NCI-H2196 treated with DMSO at 0.1 percent for 48 hours (cell line): ENCODE results near the gene SDF4.
A peak's percentile ranks its signal among the peaks of the same experiment; 100 is the strongest.
"Not testable (repeated sequence)": the region's sequence is repeated elsewhere in the genome, so short reads cannot be mapped to it uniquely, and the experiment has no call there.

ENCODE experiments used
- DNase-seq: peaks from one replicate; lab custom pipeline; 2025; ENCODE audit not compliant: unreplicated experiment; lab: John Stamatoyannopoulos, UW

Gene SDF4

DNA sequence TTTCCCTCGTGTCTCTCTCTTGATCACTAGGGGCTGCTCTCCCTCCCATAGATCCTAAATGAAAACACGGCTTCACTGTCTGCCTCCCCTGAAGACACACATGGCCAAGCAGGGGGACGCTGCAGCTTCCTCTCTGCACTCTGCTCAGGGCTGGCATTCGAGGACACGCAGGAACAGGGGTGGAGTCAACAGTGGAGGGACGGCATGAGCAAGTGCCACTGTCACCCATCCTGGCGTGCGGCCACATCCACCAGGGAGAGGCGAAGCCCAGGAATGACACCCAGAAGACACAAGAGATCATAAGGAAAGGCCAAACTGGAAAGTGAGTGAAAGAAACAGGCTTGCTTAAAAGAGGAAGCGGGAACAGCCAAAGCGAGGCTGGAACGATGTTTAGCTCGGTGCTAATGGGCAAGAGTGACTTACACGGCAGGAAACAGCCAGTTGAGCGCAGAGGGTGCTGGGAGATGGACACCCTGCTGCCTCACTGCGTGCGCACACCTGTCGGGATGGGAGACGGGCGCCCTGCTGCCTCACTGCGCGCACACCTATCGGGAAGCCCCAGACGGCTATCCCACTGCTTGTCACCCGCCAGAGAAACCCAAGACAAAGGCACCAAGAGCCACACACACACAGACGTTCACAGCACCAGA lies 28.3 kb upstream of the SDF4 start:
- no peak for DNase-seq

DNA sequence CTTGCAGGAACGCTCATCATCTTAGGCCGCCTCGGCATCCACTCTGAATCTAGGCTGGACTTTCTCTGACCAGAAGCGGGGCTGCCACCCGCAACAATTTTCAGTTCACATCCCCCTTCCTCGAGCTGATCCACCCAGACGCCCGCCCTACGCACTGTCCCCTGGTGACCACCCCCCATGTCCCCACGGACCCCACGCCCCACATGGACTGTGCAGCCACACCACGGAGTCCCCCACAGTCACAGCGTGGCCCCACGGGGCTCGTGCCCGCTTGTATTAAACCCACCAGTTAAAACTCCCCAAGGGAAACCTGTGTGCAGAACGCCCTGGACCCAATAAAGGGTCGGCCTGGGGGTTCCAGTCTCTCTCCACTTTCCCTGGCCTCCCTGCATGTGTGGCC lies 27.7 kb upstream of the SDF4 start:
- no peak for DNase-seq

DNA sequence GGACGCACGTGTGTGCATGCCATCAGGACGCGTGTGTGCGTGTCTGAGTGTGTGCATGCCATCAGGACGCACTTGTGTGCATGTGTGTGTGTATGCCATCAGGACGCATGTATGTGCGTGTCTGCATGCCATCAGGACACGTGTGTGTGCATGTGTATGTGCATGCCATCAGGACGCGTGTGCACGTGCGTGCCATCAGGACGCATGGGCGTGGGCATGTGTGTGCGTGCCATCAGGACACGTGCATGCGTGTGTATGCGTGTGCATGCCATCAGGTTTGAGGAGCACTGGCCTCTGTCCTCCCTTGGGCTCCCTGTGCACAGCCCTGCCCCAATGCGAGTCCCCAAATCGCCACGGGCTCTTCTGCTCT lies 27.3 kb upstream of the SDF4 start:
- DNase-seq = no peak

DNA sequence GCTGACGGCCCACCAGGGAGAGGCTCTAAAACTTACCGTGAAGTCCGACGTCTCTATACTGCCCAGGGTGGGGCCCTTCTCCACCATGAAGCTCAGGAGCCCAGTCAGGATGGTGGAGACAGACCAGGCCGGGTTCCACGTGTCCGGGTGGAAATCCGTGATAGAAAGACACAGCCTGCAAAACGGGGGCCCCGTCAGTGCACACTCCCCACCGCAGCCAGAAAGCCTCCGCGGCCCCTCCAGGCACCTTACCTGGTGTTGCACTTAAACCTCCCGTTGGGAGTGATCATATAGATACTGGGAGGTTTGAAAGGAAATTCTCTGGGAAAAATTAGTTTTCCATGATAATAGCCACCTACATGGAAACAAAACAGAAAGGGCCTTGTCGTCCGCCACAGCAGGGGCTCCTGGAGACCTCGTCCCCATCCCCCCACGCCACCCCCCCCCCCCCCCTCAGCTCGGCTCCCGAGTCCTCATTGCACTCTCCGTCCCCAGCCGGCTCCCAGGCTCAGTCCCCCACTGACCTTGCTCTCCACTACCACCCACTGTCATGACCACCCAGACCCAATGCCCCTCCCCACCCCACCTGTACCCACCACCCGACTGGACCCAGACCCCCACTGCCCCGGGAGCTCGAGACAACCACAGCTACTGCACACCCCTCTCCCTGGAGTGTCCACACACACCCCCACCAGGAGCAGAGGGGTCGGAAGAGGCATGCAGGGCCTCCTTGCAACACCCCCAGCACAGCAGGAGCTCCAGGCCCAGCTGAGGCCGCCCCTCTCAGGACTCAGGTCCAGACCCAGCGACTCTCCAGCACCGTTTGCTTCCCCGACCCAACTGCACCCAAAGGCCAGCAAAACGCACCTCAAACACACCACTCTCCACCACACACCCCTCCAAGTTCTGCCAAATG lies 25.4 kb upstream of the SDF4 start:
- no peak for DNase-seq

DNA sequence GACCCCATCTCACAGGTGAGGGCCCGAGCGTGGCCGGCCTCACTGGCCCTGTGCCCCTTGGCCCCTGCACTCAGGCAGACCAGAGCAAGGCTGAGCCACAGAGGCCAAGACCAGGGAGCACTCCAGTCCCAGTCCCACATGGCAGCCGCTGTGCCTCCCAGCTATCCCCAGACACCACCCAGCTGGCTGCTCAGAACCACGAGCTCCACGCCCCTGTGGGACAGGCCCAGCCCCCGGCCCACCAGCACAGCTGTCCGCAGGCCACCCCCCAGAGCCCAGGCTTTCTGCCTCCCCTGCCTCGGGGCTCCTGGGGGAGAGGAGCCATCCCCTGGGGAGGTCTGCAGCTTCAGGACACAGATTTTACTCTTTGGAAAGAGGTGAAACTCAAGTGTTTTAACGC lies 23.8 kb upstream of the SDF4 start:
- no peak for DNase-seq

DNA sequence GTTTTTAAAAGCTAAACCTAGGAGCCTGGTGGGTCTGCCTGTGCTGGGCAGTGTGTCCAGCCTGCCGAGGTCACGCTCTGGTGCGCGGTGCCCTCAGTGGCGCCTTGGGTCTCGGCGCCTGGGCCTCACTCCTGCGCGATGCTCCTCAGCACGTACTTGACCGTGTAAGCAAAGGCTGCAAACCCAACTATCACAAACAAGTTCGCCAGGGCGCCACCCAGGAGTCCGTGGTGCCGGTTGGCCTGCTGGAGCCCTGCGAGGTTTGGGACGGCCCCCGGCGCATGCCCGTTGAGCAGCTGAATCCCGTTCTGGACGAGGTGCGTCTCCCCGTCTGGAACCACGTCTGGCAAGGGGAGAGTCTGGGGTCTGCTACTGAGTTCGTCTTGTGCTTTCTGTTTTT lies 23.3 kb upstream of the SDF4 start:
- DNase-seq = no peak

DNA sequence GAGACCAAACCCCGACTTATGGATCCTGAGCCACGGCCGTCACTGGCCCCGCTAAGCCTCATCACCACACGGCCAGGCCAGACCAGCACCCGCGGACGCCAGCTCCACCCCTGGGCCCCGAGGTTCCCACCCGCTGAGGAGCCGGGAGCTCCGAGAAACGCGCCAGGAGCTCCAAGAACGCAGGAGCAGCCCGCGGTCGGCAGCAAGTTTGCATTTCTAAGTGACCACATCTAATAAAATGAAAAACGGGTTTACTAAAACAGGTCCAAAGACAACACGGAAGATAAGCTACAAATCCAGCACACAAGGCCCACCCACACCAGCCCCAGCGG lies 22.8 kb upstream of the SDF4 start:
- no peak for DNase-seq

DNA sequence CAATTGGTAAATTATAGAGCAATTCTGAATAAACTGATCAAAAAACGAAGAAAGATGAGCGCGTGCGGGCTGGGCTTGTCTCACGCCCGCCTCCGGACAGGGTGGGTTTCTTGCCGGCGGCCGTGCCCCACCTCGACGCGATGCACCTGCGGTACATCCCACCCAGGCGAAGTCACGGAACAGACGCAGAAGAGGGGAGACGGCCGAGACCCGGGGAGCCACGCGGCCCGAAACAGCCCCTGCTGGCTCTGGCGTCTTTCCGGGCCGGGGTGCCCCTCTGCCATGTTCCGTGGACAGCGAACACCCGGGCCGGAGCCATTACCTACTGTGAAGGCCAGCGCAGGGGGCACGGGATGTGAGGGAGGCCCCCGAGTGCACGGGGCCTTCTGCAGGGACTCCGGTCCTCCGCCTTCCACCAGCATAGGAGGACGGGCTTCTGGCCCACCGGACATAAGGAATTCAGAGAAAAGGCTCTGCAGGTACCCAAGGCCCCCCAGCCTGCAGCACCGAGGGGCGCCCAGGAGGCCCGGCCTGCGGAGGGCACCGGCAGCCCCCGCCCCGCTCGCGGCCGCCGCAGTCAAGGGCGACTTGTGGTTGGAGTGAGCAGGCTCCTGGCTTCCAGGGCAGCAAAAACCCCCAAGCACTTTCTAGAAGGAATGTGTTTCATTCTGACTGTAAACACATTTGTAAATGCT lies 22.3 kb upstream of the SDF4 start:
- DNase-seq = no peak

DNA sequence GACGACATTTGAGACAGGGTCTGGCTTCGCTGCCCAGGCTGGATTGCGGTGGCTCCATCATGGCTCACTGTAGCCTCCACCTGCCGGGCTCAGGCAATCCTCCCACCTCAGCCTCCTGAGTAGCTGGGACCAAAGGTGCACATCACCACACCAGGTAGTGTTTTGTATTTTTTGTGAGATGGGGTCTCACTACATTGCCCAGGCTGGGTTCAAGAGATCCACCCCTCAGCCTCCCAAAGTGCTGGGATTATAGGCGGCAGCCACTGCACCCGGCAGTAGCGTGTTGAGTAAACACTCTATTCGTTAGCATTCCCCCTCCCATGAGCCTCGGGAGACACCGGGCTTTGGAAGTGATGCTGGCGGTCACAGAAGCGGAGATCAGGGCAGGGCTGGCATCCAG lies 21.5 kb upstream of the SDF4 start:
- DNase-seq = no peak

DNA sequence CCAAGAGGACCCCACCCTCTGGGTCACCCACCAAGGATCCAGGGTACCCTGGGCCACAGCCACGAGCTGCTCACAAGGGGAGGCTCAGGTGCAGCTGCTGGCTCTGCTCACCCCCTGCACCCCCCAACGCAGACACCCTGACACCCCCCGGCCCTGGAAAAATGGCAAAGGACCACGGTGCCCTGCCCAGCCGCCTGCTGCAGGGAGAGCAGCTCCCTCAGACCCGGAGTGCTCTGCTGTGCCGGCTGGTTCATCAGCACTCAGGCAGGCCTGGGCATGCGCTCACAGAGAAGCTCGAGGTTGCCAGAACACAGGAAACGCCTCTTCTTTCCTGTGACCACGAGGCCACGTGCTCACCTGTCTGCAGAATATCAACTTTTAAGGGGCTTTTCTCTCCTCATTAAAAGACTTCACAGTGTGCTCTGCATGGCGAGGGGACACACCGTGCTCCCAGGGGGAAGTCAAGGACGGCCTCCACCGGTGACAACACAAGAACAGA lies 19.0 kb upstream of the SDF4 start:
- DNase-seq = peak; percentile 47

DNA sequence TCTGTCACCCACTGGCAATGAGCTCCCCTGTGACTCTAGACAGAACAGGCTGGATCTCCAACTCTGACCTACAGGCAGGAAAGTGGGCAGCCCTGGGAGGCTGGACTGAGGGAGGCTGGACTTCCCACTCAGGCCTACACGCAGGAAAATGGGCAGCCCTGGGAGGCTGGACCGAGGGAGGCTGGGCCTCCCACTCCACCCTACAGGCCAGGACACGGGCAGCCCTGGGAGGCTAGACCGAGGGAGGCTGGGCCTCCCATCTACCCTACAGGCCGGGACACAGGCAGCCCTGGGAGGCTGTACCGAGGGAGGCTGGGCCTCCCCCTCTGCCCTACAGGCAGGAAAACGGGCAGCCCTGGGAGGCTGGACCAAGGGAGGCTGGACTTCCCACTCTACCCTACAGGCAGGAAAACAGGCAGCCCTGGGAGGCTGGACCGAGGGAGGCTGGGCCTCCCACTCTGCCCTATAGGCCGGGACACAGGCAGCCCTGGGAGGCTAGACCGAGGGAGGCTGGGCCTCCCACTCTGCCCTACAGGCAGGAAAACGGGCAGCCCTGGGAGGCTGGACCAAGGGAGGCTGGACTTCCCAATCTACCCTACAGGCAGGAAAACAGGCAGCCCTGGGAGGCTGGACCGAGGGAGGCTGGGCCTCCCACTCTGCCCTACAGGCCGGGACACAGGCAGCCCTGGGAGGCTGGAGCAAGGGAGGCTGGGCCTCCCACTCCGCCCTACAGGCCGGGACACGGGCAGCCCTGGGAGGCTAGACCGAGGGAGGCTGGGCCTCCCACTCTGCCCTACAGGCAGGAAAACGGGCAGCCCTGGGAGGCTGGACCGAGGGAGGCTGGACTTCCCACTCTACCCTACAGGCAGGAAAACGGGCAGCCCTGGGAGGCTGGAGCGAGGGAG lies 16.5 kb upstream of the SDF4 start:
- DNase-seq = not testable (repeated sequence)

DNA sequence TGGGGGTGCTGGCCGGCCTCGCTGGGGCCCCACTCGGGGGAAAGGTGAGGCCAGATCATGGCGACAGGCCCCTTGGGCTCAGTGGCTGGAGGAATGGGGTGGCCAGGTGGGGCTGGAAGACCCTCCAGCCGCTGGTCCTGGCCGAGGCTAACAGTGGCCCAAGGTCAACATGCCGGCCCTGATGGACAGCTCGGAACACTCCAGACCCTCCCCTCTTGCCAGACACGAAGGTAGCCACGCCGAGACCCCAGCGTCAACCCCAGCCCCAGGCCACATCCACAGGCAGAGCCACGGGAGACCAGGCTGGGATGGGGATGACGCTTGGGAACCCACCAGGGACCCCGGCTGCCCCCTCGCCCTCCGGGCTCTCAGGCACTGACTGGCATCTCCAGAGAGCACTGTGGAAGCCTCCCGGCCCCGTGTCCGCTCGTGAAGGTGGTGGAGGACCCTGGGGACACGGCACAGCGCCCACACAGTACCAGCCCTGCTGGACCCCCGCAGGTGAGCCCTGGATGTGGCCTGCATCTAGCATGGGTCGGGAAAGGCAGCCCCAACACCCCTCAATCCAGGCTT lies 15.6 kb upstream of the SDF4 start:
- DNase-seq = no peak

DNA sequence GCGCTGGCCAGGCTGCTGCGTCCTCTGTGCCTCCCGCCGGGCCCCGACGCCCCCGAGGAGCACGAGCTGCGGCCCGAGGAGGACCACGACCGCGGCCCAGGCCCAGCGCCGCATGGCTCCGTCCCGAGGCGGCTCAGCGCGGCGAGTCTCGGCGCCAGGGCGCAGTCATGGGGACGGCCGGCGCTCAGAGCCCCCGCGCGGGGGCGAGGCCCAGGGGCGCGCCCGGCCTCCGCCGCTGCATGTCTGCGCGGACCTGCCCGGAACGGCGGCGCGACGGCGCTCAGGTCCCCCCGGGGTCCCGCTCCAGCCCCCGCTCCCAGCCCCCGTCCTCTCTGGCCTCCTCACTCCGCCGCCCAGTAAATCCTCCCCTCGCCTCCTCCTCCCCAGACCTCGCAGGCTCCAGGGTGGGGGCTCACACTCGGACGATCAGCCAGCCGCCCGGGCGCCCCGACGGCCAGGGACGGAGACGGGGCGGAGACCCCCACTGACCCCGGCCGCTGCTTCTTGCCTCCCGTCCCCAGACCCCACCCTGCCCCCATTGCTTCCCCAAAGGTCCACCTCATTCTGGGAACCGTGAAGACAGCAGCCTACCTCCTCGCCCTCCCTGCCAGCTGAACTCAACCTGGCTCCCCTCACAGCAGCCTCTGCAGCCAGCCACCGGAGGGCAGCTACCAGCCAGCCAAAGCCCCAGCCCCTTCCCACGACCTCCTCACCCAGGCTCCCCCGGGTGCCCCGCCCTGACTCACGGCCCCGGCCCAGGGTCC lies 15.0 kb upstream of the SDF4 start, which contains the start of gene C1QTNF12:
Gene C1QTNF12, minus strand, starts transcription at position 146 of the 764 bp plus-strand sequence. Its CDS starts 32 bp downstream, at position 114.
- DNase-seq = no peak

DNA sequence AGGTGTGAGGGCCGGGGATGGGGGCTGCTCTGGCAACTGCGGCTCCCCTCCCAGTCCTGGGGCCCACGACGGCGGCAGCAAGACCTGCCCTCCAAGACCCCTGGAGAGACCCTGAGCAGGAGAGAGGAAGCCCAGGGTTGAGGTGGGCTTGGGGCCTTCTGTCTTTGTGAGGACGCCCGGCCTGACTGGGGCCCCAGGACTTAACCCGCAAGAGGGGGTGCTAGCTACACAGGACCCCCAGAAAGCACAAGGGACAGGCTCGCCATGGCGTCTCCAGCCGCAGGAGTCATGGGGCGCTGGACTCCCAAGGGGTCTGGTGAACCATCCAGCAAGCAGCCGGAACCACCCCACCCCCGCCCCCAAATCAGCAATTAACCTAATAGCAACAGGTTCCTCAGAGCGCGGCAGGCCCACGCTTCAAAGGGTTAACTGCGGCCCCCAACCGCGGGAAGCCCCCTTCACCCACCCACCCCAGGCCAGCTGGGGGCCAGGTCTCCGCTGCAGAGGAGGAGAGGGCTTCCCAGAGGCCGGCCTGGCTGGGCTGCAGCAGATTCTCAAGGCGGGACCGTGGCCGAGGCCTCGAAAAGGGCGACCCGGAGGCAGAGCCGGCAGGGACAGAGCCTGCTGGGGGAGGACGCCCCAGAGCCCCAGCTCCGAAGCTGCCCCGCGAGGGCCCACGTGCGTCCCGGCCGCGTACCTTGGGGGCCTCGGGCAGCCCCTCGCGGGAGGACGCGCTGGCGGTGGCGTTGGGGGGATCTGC lies 14.2 kb upstream of the SDF4 start:
- DNase-seq = no peak

DNA sequence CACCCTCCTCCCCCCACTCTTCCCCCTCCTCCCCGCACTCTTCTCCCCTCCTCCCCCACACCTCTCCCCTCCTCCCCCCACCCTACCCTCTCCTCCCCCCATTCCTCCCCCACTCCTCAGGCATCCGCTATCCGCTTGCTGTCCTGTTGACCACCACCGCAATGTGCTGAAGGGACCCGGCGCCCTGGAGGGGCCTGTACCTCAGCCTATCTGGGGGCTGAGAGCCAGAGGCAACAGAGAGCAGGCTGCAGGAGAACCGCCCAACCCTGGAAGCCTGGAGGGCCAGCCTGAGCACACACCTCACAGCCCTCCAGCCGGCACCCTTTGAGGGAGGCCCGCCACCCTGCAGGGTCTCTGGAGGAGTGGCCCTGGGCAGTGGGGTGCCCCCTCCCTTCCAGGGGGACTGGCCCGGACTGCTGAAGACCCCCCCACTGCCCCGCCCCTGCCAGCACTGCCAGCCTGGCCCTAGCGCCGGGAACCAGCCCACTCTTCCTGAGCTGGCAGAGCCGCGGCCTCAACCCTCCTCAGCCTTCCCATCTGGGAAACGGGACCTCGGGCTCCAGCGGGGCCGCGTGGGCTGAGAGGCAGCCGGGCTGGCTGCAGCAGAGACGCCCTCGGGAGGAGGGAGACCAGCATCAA lies 13.5 kb upstream of the SDF4 start:
- no peak for DNase-seq

DNA sequence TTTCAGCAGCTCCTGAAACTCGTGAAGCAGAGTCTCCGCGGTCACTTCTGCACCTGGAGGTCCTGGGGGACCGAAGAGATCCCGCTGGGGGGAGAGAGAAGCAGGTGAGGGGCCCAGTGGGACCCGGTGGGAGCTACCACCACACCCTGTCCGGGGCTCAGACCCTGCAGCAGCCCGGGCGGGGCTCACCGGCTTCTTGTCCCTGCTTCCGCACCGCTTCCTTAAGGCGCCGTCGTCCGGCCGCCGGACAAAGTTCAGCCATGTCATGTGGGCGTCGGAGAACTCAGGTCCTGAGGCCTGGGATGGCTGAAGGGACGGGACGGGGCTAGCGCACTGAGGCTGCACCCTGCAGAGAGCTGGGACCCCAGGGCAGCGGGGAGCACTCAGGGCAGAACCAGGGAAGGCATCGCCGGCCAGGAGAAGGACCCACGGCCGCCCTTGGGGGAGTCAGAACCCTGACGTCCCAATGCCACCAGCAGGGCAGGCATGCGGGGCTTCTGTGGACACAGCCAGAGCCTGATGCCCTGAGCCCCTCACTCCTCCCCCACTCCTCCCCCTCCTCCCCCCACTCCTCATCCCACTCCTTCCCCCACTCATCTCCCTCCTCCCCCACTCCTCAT lies 12.5 kb upstream of the SDF4 start:
- DNase-seq = no peak

DNA sequence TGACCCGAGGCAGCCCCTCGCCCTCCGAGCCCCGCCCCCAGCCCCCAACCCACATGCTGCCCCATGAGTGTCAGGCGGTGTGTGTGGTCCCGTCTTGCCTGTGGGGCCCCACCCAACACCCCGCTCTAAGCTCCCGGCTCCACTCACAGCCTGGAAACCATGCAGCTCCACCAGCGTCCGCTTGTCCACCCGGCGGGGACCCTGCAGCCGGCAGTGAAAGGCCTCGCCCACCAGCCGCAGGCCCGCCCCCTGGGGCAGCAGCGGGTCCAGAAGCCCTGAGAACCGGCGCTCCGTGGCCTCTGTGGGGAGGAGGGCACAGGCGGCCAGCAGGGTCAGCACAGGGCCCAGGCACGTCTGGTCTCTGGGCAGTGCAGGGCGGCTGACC lies 12.0 kb upstream of the SDF4 start:
- DNase-seq = no peak

DNA sequence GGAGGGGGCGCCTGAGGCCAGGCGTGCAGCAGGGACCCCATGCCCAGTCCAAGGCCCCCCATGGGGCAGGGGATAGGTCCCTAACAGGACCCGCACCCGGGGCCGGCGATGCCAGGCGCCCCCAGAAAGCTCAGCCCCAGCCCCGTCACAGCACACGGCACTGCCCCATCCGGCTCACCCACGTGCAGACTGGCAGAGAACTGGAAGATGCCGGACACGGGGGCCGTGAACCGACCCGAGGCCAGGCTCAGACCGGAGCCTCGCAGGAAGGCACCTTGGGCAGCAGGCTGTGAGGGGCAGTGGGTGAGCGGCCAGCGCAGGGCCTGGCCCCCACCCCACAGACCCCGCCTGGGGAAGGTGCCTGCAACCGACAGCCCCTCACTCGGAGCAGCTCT lies 11.5 kb upstream of the SDF4 start:
- no peak for DNase-seq
